Daoy (cell line): ENCODE data around the gene GSS. TPM values are rescaled to one million over a fixed set of nuclear protein-coding genes. Genes with fewer than 3 reads are reported as not detected.

Experiments
- DNase-seq: peaks from one replicate; pipeline ENCODE4 v3.0.0-alpha.2; 2015; ENCODE audit warnings: low read depth
- total RNA-seq: library from RNA; depleted of rRNA; stranded (reverse); fragments of >200 nt; shearing (Covaris generic); gene quantifications from 2 replicates; pipeline ENCODE4 v1.2.3, GENCODE V29; 2014

GSS gene
- total RNA-seq, 1 experiment from 2014 or later, result 90.2 TPM

DNA sequence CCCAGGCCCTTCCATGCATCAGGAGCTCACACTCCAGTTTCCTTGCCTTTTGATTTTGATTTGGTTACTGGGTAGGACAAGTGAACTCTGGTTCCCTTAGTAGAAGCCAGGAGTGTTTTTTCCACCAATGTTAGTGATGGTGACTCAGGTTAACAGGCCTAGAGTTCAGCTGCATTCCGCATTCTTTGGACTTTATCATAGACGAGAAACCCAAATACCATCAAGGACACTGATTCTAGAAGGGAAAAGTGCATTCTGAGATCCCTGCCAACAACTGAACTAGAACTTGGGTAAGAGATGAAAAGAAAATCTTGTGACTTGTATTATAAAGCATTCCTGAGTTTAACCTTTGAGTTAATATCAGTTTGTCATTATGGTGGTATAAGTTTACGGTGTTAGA, 8.9 kb downstream of the GSS start:
- no peak for DNase-seq

DNA sequence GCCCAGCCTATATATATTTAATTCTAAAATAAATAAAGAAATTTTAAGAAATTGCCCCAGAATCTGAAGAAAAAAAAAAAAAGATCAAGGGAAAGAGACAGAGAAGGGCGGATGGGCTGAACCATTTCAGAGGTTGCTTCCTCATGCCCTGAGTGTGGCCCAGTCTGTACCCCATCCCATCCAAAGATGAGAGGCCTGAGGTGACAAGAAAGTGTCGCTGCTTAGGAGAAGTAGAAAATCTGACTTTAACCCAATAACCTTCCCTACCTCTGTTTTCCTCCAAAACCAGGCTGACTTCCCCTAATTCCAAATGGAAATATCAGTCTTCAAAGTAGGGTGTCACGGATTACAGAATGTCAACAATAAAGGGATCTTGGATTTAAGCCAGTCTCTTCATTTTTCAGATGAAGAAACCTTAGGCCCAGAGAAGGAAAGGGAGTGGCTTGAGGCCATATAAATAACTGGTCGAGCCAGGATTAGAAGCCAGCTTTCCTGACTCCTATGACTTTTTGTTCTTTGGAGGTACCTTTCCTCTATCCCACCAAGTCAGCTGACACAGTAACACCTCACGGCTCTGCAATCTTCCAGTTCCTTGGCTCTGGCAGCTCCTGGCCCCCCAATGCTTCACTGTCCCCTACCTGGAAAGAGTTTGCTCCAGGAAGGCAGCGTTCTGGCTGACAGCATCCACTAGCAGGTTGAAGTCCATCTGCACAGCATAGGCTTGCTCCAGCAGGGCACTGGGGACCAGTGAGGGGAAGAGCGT, 10.1 kb downstream of the GSS start:
- DNase-seq, result no peak

DNA sequence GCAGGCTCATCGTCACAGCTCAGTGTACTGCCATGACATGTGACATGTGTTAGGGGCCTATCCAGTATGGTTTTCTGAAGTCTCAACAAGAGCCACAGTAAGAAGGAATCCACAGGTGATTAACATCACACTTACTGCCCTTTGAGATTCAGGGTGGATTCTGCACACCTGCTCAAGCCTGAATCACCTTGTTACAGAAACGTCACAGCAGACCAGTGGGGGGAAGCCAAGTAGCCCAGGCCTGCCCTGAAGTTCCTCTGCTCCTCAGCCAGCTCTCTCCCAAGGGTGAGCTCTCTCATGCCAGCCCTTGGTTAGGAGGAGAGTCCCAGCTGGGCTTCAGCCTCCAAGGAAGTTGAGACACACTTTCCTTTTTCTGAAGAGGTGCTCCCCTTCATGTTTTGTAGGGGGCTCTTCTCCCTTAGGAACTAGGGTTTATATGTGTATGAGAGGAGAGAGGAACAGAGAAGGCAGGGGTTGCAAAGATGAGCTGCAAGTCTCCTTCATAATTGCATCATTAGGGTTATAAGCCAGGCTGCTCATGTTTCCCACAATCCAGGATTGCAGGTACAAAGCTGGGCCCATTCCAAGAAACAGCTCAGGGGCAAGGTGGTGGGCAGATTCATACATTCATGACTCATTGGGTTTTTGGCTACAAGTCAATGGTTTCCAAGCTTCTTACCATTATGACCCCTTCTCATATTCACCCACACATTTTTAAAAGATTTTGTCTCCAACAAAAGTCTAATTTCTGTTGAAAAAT, 11.6 kb downstream of the GSS start:
- peak; percentile 59 for DNase-seq

DNA sequence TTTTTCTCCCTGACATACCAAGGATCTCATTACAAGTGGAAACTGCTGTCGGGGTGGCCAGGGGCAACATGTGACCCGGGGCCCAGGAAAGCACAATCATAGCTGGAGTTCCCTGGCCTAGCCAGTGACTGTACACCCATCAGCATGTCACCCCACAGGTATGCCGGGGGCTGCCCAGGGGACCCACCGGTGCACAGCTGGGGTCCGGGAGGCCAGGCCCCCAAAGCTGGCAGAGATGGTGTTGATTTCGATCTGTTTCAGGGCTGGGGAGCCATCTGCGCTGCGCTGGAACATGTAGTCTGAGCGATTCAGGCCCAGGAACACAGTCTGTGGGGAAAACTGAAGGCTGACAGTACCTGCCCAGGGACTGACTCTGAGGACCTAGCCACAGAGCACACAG, 13.3 kb downstream of the GSS start:
- no peak for DNase-seq

DNA sequence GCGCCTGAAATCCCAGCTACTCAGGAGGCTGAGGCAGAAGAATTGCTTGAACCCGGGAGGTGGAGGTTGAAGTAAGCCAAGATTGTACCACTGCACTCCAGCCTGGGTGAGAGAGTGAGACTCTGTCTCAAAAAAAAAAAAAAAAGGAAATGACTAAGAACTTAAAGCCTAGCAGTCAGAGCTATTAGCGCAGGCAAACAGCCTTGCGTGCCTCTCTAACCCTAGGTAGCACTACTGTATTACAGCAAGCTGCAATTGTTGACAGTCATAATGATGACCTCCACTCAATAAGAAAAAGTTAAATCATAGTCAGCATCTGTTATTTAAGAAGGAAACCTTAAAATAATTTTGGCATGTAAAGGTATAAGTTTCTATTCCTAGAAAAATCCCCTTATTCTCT, 14.4 kb downstream of the GSS start:
- DNase-seq, result peak; percentile 50

DNA sequence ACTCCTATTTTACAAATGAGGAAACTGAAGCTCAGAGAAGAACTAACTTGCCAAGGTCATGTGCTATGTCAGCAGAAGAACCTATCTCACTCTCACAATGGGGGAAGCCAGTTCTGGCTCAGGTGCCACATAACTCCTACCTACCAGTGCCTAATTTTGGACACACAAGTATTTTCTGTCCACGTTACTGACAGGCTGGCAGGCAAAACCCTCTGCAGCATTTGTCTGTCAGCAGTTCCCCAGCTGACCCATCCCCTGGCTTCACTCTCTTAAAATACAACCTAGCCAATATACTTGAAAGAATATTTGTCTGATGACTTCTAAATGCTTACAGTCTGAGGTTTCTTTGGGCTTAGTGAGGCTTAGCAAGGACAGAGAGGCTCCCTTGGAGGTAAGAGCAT, 15.5 kb downstream of the GSS start:
- DNase-seq, result no peak

DNA sequence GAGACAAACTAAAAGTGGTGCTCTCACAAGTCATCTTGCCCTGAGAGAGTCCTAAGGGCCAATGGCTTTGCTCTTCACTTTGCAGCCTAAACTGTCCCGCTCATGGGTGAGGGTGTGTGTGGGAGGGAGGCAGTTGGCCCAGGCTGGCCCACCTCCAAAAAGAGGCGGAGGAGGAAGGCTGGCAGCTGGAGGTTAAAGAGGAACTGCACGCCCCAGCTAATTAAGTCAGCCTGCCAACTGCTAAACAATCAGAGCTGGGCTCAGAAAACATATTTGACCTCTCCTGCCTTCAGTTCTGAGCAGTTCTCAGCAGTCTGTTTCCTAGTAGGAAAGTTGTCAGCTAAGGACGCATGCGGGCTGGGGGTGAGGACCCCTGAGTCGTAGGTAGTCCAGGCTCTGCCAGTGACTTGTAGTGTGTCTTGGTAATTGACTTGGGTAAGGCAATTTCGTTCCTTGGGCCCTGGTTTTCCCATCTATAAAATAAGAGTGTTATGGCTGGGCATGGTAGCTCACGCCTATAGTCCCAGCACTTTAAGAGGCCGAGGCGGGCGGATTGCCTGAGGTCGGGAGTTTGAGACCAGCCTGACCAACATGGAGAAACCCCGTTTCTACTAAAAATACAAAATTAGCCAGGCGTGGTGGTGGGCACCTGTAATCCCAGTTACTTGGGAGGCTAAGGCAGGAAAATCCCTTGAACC, 17.0 kb downstream of the GSS start:
- no peak for DNase-seq

DNA sequence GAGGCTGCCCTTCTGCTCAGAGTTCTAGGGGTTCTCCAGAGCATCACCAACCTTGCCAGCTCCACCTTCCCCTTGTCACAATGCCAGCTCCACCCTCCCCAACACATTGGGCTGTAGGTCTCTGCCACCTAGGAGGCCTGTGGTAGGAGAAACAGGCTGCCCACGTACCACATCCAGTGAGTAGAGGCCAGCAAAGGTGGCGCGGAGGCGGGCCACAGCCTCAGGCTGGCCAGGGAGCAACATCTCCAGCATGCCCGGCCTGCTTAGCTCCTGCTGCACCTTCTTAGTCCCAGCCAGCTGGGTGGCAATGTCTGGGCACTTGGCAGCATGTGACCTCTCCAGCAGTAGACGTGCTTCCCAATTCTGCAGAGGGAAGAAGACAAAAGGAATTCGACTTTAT, 23.8 kb downstream of the GSS start:
- DNase-seq, result no peak

DNA sequence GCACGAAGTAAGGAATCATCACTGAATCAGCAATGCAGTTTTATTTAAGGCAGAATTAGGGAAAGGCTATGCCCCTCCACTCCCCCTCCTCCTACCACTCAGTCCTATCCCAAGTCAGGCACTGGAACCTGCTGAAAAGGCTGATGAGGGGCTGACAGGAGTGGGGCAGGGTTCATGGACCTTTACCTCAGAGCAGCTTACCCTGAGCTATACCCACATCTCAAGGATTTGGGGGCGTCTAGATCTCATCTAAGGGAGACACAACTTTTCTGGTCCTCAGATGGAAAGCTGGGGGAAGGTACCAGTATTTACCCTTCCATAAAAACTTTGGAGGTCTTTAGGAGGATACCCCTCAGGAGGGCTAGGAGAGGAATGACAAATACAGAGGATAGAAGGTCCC, 27.2 kb downstream of the GSS start:
- DNase-seq, result no peak

DNA sequence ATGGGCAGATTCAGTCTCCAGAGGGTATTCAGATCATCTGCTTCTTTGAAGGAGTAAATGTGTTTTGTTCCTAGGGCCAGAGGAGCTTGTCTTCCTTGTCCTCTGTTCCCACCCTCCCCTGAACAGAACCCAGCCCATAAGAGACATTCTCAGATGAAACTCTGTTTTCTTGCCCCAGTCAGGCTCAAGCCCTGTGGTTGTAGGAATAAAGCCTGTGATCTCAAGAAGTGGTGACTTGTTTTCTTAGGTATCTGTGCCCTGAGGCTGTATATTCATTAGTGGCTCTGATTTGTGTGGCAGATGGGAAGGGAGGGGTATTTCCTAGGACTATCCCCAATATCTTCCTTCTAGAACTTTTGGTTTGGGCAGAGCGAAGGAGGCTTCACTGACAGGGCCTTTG, 27.9 kb downstream of the GSS start:
- DNase-seq, result no peak

DNA sequence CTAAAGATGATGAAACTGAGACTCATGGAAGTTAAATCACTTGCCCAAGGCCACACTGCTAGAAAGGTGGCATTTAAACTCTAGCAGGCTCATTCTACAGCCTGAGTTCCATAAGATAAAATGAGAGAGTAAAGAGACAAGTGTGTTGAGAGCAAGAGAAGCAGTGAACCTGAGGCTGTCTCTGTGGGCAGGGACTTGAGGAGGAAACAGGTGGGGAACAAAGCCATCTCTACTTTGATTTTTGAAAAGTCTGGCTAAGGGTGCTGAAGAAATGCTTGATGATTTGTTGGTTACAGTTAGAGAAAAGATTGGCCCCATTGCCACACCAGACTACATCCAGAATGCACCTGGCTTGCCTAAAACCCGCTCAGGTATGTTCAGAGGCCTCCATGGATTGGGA, 29.0 kb downstream of the GSS start:
- no peak for DNase-seq

DNA sequence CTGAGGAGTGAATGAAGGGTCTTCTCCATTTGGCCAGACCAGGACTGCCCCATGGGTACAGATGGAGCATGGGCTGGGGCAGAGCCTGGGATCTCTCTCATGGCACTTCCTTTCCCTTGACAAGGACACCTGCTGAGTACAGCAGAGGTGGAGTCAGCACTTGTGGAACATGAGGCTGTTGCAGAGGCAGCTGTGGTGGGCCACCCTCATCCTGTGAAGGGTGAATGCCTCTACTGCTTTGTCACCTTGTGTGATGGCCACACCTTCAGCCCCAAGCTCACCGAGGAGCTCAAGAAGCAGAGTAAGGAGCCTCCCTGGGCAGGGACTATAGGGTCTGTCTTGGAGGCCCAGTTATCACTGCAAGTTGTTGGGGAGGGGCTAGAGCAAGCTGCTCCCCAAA, 29.6 kb downstream of the GSS start:
- DNase-seq, result no peak

DNA sequence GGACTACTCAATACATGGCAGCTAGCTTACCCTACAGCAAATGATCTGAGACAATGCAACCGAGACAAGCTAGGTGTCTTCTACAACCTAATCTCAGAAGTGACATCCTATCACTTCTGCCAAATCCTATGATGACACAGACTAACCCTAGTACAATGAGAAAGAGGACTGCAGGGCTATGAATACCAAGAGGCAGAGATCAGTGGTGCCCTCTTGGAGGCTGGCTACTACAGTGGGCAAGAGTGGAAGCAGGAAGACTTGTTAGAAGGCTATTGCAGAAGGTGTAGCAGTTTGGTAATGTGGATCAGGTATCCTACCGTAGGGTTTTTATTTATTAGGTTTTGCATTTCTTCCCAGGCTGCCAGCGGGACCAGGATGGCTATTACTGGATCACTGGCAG, 30.3 kb downstream of the GSS start:
- no peak for DNase-seq

DNA sequence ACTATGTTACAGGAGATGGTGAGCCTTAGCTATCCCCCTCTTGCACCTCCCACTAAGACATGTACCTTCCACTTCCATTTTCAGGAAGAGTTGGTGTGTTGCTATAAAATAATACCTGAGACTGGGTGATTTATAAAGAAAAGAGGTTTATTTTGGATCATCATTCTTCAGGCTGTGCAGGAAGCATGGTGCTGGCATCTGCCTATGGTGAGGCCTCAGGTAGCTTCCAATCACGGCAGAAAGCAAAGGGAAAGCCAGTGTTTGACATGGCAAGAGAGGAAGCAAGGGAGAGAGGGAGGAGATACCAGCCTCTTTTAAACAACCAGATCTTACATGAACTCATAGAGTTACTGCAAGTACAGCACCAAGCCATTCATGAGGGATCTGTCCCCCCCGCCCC, 32.2 kb downstream of the GSS start:
- DNase-seq, result no peak

DNA sequence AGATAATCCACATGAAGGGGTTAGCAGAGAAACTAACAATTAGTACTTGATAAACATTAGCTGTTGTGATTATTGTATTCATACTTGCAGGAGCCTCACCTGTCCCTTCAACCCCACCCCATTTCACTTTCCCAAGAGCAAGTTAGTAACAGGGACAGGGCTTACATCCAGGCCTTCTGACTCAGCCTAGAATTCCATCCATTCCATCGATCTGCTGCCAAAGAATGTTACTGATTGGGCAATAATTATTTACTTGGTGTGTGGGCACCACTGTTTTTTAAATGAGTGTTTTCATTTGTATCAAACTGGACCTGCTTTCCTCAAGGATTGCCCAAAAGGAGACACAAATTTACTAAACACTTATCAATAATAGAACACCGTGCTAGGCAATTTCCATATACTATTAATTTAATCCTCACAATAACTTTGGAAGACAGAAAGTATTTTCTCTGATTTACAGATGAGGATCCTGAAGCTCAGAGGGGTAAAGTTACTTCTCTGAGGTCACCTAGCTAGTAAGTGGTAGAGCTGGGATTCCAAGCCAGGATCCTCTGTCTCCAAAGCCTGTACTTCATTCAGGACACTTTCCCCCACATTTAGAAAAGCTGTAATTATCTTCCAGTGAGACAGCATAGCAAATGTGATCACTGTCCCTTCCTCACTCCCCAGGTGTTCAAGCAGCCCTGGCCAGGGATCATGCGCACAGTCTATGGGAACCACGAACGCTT, 32.8 kb downstream of the GSS start:
- peak; percentile 33 for DNase-seq

DNA sequence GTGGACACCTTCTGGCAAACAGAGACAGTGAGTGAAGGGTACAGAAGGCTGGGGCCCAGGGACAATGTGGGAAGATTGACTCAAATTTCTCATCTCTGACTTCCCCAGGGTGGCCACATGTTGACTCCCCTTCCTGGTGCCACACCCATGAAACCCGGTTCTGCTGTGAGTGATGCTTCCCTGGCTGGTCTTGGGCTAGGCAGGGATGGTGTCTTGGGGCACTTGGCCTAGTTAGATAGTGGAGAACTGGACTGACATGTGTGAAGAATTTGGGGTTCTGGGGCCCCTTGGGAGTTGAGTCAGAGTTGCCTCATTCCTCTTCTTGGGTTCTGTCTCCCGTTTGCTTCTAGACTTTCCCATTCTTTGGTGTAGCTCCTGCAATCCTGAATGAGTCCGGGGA, 34.2 kb downstream of the GSS start:
- DNase-seq, result no peak

DNA sequence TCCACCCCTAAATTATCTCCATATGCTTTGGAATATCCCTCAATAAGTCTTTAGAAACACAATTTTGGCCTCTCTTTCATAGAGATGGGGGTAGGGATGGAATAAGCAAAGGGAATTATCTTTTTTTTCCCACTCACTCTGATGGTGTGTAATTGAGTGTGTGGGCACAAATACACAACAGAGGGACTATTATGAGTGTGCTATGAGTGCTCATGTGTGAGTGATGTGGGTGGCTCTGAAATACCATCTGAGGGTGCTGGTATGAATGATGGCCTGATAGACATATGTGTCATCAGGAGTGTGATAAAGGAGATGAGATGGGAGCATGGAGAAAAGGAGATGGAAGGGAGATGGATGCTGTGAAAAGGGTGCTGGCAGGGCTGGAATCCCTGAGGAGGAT, 35.6 kb downstream of the GSS start:
- no peak for DNase-seq

DNA sequence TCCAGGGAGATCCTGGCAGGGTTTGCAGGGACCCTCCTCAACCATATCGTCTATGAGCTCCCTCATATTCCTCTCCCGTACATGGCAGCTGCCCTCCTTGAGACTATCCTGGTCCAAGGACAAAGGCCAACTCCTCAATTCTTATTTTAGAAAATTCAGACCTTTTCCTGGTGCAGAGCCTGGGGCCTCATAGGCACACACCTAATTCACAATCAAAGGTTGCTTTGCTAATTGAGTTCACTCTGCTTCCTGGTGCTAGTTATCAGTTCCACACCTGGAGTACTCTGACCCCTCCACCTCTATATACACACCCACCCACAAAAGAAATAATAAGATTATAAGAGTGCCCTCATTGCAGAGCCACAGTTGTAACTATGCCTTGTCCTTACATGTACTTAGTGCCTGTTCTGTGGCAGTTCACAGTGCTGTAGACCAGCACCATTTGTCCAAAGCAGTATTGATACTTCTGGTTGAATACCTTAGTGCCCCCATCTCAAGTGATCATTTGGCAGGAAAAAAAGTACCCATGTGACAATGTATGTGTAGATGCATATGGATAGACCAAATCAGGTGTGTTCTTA, 38.7 kb downstream of the GSS start:
- DNase-seq, result no peak

DNA sequence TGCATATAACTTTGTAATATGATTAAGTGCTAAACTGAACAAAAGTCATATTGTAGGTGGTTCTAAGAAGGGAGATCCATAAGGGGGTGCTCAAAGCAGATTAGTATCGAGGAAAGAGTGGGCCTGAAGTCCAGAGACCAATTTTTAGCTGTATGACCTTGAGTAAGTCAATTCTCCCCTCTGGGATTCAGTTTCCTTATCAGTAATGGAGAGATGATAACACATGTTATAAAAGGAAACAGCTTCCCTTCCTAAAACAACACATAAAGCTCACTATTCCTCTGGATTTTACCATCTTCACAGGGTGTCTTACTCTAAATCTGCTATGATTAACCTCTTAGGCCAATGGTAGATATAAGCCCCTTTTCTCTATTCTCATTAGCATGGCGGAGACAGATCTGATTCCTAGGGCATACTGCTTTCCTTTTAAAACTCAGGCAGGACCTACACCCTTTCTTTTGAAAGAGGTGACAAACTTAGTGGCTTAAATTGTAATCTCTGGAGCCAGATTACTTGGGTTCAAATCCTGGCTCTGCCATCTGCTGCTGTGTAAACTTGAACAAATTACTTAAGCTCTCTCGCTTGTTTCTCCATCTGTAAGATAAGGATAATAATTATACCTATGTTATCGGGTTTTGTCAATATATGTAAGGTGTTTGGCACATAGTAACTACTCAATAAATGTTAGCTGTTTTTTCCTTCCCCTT, 39.7 kb downstream of the GSS start:
- no peak for DNase-seq

DNA sequence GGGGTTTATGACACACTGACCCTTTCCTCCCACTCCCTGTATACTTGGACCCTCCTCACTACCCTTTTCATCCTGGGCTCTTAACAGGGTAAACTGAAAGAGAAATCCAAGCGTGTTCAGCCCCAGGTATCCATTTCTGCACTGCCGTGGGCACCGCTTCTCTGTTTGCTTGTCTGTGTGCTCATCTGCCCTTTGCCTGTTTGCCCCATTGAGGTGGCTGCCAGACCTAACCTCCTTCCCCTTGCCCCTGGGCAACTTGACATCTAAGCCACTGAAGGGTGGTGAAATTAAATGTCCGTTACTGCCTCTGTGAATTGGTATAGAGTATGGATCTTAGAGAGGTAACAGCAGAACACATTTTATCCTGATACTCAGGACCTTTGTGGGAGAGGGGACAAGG, 40.5 kb downstream of the GSS start:
- no peak for DNase-seq
